Activated T-helper 2 cell treated with anti-CD3 and anti-CD28 coated beads, Interferon-gamma antibody, Interleukin-2, Interleukin-4, amounts not matched to agents 10 μg/mL and 5 μg/mL and 100 μg/mL, durations not matched to agents 14 hours and 24 hours and 36 hours (primary cell): ENCODE data around the gene ASB3. TPM values are rescaled to one million over a fixed set of nuclear protein-coding genes. Genes with fewer than 3 reads are reported as not detected.
"Not testable (repeated sequence)": the region's sequence is repeated elsewhere in the genome, so short reads cannot be mapped to it uniquely, and the experiment has no call there.

Experiments
- DNase-seq: peaks from one replicate; pipeline ENCODE4 v3.0.0; 2021; ENCODE audit warnings: low spot score
- H3K27ac Mint-ChIP-seq: one replicate; pipeline ENCODE4 v1.8.0; 2021; ENCODE audit warnings: mixed read lengths
- H3K27me3 Mint-ChIP-seq: one replicate; pipeline ENCODE4 v1.8.0; 2021; ENCODE audit warnings: low read depth, mixed read lengths
- H3K36me3 Mint-ChIP-seq: one replicate; pipeline ENCODE4 v1.8.0; 2021; ENCODE audit warnings: low read depth, mixed read lengths
- H3K4me1 Mint-ChIP-seq: one replicate; pipeline ENCODE4 v1.8.0; 2021; ENCODE audit warnings: low read depth, mixed read lengths
- H3K4me3 Mint-ChIP-seq: one replicate; pipeline ENCODE4 v1.8.0; 2021; ENCODE audit warnings: low read depth, mild to moderate bottlenecking, moderate library complexity, mixed read lengths
- H3K9me3 Mint-ChIP-seq: one replicate; pipeline ENCODE4 v1.8.0; 2021; ENCODE audit warnings: mixed read lengths
- intact Hi-C: fragments of 100-400 bp; cut with micrococcal nuclease; formaldehyde crosslinking; loops from one replicate; pipeline ENCODE4 v1.15.1; 2023
- total RNA-seq: library from RNA; stranded (reverse); gene quantifications from 2 replicates; pipeline ENCODE4 v1.2.3, GENCODE V29; 2022

The ASB3 gene
- total RNA-seq, 1 donor from 2014 or later = 26.4 TPM

DNA sequence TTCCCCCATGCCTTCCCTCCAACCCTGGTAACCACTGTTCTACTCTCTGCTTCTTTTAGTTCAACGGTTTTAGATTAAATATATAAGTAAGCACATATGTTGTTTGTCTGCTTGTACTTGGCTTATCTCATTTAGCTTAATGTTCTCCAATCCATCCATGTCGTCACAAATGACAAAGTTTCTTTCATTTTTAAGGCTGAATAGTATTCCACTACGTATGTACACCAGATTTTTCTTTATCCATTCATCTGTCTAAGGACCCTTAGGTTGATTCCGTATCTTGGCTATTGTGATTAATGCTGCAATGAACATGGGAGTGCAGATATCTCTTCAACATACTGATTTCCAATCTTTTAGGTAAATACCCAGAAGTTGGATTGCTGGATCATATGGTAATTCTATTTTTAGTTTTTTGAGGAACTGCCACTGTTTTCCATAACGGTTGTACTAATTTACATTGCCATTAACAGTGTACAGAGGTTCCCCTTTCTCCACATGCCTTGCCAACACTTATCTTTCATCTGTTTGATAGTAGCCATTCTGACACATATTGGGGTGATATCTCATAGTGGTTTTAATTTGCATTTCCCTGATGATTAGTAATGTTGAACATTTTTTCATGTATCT lies 8.1 kb downstream of the ASB3 start:
- no peak overlapping the region for H3K4me3 Mint-ChIP-seq
- H3K27ac Mint-ChIP-seq = no peak overlapping the region
- intact Hi-C loops = no loop called here
- no peak for DNase-seq
- H3K27me3 Mint-ChIP-seq = no peaks in the 10 kb centered on the region
- H3K36me3 Mint-ChIP-seq = peaks cover 52% of the 10 kb centered on the region
- H3K4me1 Mint-ChIP-seq = peaks cover 15% of the 10 kb centered on the region
- no peaks in the 10 kb centered on the region for H3K9me3 Mint-ChIP-seq

DNA sequence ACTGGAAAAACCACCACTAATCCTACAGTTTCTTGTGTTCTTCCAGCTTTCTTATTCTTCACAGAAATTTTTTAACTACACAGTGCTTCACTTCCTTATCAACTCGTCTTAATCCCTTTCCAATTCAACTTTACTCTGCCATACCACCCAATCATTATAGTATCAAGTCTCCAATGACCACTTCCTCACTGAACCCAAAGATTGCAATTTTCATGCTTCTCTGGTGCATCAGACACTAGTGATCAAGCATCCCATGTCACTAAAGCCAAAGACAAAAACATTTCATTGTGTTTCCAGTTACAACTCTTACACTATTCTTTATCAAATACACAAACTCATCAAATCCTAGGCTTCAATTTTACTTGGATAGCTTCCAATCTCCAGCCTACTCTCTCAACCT lies 9.6 kb downstream of the ASB3 start:
- no peaks in the 10 kb centered on the region for H3K27me3 Mint-ChIP-seq
- peaks cover 56% of the 10 kb centered on the region for H3K36me3 Mint-ChIP-seq
- H3K9me3 Mint-ChIP-seq = no peaks in the 10 kb centered on the region
- H3K4me3 Mint-ChIP-seq = no peak overlapping the region
- peak overlapping the region; percentile 42 for H3K27ac Mint-ChIP-seq
- intact Hi-C loops = no loop called here
- DNase-seq = no peak
- H3K4me1 Mint-ChIP-seq = peaks cover 13% of the 10 kb centered on the region

DNA sequence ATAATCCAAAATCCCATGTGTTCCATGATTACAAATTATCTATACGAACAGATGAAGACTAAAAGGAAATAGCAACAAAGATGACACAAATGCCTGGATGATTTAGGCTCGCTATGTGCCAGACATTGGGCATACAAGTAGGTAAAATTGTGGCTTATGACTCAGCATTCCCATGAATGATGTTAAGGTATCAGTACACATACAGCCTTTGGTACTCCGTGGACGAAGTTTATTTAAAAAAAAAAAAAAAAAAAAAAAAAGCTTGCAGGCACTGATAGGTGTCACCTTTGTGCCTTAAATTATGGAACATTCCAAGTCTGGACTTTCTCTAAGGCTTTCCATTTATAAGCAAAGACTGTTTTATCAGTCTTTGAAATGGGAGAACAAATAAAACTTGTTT lies 16.5 kb downstream of the ASB3 start:
- H3K4me3 Mint-ChIP-seq = no peak overlapping the region
- H3K36me3 Mint-ChIP-seq = peaks cover 44% of the 10 kb centered on the region
- no peak for DNase-seq
- no peaks in the 10 kb centered on the region for H3K27me3 Mint-ChIP-seq
- peaks cover 26% of the 10 kb centered on the region for H3K4me1 Mint-ChIP-seq
- H3K27ac Mint-ChIP-seq = peak overlapping the region; percentile 11
- H3K9me3 Mint-ChIP-seq = no peaks in the 10 kb centered on the region
- intact Hi-C loops = no loop called here

DNA sequence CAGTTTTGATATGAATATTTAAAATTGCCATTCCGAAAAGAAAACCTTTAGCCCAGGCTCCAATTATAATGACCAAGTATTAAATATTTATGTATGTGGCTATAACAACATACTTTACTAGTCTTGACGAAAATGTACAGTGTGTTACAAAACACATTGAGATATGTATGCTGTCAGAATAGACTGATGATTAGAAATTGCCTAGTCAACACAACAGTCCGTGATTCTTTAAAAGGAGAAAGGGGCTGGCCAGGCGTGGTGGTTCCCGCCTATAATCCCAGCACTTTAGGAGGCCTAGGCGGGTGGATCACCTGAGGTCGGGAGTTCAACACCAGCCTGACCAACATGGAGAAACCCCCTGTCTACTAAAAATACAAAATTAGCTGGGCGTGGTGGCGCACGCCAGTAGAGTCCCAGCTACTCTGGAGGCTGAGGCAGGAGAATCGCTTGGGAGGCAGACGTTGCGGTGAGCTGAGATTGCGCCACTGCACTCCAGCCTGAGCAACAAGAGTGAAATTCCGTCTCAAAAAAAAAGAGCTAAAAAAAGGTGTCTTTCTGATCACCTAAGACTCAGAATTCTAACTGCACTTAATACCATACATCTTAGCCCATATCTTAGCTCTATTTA lies 17.3 kb downstream of the ASB3 start:
- Mint-ChIP-seq H3K9me3 (no peaks in the 10 kb centered on the region), H3K27ac (peak overlapping the region; percentile 11), H3K4me3 (peak overlapping the region; percentile 5), H3K27me3 (no peaks in the 10 kb centered on the region), H3K36me3 (peaks cover 50% of the 10 kb centered on the region), H3K4me1 (peaks cover 26% of the 10 kb centered on the region)
- no peak for DNase-seq
- intact Hi-C loops = loop anchor here (10.0 kb wide), 1 partner anchor 1465 kb away; the partner anchor contains the start of genes CLHC1 and RPS27A

DNA sequence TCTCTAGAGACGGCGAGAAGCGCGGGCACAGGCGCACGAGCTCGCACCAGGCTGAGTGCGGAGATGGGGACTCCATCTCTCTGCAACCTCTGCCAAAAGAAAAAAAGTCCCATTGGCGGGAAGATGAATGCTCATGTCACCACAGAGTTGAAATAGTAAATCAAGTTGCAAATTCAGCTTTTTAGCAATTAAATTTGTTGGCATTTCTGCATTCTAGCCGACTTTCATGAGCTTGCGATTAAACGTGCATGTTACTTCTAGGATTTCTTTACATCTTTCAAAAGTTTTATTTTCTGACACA lies 18.6 kb downstream of the ASB3 start:
- peak overlapping the region; percentile 95 for H3K27ac Mint-ChIP-seq
- no peak for DNase-seq
- H3K27me3 Mint-ChIP-seq = no peaks in the 10 kb centered on the region
- peak overlapping the region; percentile 90 for H3K4me3 Mint-ChIP-seq
- H3K4me1 Mint-ChIP-seq = peaks cover 26% of the 10 kb centered on the region
- H3K9me3 Mint-ChIP-seq = no peaks in the 10 kb centered on the region
- intact Hi-C loops = loop anchor here (10.0 kb wide), 1 partner anchor 1467 kb away; the partner anchor contains the start of genes CLHC1 and RPS27A
- peaks cover 52% of the 10 kb centered on the region for H3K36me3 Mint-ChIP-seq

DNA sequence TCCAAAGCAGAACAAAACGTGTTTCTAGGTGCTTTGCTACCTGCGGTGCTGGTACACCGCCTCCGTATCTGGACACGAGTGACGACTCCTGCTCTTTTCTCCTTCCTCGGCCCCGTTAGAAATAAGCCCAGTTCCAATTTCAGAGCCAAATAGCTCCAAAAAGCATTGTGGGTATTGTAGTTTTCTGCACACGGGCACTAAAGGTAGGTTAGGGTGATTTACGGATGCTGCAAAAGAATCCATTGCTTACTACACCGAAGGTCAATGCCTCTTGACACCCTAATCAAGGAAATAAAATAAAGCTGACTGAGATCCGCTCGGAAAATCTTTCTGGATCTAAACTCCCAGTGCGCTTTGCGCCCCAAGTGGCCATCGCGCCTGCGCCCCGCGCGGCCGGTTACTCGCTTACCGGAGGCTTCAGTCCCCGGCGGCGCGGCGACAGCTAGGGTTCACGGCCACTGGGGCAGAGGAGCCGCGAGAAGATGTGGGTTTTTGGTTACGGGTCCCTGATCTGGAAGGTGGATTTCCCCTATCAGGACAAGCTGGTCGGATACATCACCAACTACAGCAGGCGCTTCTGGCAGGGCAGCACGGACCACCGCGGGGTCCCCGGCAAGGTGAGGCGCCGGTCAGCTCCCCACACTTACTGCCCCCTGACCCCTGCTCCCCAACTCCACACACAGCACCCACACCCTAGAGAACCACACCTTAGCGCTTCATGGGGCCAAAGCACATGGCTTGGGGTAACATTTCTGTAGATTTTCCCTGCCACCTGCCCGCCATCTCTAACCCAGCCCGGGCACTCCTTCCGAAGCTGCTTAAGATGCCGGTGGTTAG lies 19.1 kb downstream of the ASB3 start, which contains the start of gene CHAC2:
CHAC2 (plus strand) TSS at position 400 of the 837 bp plus-strand sequence; CDS start at position 483, 83 bp downstream.
- Mint-ChIP-seq H3K27ac (peak within 1 kb of the TSS; percentile 95), H3K36me3 (peaks cover 54% of the 10 kb centered on the region), H3K4me3 (peak within 1 kb of the TSS; percentile 90), H3K9me3 (no peaks in the 10 kb centered on the region), H3K27me3 (no peaks in the 10 kb centered on the region), H3K4me1 (peaks cover 26% of the 10 kb centered on the region)
- intact Hi-C loops = loop anchor here (1.0 to 10.0 kb wide), 4 partner anchors 16 to 1467 kb away; partner anchors contain the start of genes CLHC1, ERLEC1 and RPS27A
- DNase-seq = peak; percentile 81

DNA sequence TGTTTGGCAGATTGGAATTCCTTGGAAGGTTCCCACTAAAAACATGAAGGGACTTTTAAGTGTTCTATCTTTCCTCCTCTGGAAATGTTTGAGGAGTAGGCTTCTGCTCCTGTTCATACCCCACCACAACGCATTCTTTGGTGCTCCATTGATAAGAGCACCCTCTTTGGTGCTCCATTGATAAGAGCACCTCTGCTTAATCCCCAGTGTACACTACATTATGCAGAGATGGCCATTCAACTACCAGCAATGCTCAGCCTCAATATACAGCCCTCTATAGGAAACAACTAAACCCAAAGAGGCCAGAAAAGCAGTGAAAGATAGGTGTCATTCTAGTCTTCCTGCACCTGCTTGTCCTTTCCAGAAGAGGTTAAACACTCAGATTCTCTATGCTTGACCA lies 21.0 kb downstream of the ASB3 start:
- Mint-ChIP-seq H3K4me3 (peak overlapping the region; percentile 30), H3K27me3 (no peaks in the 10 kb centered on the region), H3K4me1 (peaks cover 21% of the 10 kb centered on the region), H3K27ac (no peak overlapping the region), H3K9me3 (no peaks in the 10 kb centered on the region), H3K36me3 (peaks cover 48% of the 10 kb centered on the region)
- DNase-seq = no peak
- intact Hi-C loops = loop anchor here (10.0 kb wide), 1 partner anchor 1469 kb away; the partner anchor contains the start of genes CLHC1 and RPS27A

DNA sequence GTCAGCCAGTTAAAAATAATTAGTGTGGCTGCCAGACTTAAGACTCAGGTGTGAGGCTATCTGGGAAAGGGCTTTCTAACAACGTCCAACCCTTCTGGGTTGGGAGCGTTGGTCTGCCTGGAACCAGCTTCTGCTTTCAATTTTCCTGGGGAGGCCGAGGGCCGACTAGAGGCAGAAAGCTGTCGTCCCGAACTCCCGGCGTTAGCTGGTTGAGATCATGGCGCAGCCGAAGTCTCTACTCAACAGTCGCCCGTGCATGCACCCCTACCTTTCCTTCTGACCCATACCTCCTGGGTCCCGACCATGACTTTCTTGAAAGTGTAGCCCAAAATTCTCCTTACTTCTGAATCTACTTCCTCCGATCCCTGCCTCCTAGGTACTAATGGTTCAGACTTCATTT lies 29.5 kb downstream of the ASB3 start:
- DNase-seq, H3K27ac Mint-ChIP-seq, intact Hi-C loops, H3K27me3 Mint-ChIP-seq, H3K9me3 Mint-ChIP-seq, H3K4me3 Mint-ChIP-seq: not testable (repeated sequence)
- Mint-ChIP-seq H3K36me3 (peaks cover 28% of the 10 kb centered on the region), H3K4me1 (peaks cover 14% of the 10 kb centered on the region)

DNA sequence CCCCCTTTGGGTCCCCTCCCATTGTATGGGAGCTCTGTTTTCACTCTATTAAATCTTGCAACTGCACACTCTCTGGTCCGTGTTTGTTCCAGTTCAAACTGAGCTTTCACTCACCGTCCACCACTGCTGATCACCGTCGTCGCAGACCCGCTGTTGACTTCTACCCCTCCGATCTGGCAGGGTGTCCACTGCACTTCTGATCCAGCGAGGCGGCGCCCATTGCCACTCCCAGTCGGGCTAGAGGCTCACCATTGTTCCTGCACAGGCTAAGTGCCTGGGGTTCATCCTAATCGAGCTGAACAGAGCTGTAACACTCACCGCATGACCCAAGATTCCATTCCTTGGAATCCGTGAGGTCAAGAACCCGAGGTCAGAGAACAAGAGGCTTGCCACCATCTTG lies 30.1 kb downstream of the ASB3 start:
- no peak overlapping the region for H3K4me3 Mint-ChIP-seq
- no peak for DNase-seq
- no peaks in the 10 kb centered on the region for H3K9me3 Mint-ChIP-seq
- peaks cover 28% of the 10 kb centered on the region for H3K36me3 Mint-ChIP-seq
- H3K27me3 Mint-ChIP-seq = no peaks in the 10 kb centered on the region
- no peak overlapping the region for H3K27ac Mint-ChIP-seq
- peaks cover 19% of the 10 kb centered on the region for H3K4me1 Mint-ChIP-seq
- intact Hi-C loops = no loop called here

DNA sequence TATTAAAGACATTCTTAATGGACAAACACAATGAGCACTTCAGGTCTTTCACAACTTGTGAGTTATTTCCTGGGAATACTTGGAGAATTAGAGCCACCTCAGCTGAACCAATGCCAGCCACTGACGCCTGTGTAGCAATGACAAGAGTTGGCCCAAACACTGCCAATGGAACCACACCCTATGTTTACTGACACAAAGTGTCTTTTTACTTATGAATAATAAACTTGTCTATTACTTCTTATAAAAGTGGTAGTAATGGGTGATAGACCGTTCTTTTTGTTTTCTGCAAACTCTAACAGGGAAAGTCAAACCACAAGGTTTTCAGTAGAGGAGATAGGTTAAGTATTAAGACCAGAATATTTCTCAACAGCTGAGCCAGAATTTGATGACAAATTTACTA lies 31.6 kb downstream of the ASB3 start:
- Mint-ChIP-seq H3K4me1 (peaks cover 32% of the 10 kb centered on the region), H3K9me3 (no peaks in the 10 kb centered on the region), H3K27me3 (no peaks in the 10 kb centered on the region), H3K4me3 (no peak overlapping the region), H3K27ac (no peak overlapping the region), H3K36me3 (peaks cover 30% of the 10 kb centered on the region)
- DNase-seq = no peak
- intact Hi-C loops = no loop called here

DNA sequence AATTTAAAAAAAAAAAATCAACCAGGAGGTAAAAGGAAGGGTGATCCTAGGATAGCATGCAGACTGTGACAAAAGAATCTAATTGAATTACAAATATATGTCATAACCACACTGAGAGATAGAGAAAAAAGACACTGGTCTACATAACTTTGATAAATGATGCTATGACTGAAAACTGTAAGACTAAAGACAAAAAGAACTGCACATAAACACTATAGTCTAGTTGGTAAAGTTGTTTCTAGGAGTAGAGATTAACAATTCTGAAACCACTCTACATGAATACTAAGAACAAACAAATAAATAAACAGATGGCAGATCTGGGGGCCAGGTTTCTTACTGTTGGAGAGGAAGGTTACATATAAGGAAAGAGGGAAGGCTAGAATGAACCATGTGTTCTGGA lies 33.7 kb downstream of the ASB3 start:
- Mint-ChIP-seq H3K27ac (peak overlapping the region; percentile 51), H3K36me3 (peaks cover 42% of the 10 kb centered on the region)

DNA sequence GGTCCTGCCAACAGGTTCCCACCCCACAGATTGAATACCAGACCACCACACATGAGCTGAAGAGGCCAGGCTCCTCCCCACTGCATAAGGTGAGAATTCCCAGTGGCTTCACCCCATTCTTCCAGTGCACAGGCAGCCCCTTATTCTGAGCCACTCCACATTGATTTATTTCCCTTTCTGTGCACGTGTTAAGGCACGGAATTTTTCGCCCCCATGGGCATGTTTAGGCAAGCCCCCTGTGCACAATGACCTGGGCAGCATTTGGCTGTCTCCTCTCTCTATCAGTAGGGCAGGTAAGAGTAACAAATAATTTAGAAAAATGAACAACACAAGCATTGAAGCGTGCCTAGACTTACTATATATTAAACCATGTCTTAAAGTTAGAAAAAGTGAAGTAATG lies 34.4 kb downstream of the ASB3 start:
- intact Hi-C loops = no loop called here
- H3K4me1 Mint-ChIP-seq = peaks cover 36% of the 10 kb centered on the region
- no peaks in the 10 kb centered on the region for H3K27me3 Mint-ChIP-seq
- H3K36me3 Mint-ChIP-seq = peaks cover 41% of the 10 kb centered on the region
- H3K27ac Mint-ChIP-seq = peak overlapping the region; percentile 51
- no peak overlapping the region for H3K4me3 Mint-ChIP-seq
- DNase-seq = no peak
- no peaks in the 10 kb centered on the region for H3K9me3 Mint-ChIP-seq

More for the DNA sequence above, 33.7 kb downstream of the ASB3 start:
- intact Hi-C loops = no loop called here
- DNase-seq = no peak
- Mint-ChIP-seq H3K4me1 (peaks cover 36% of the 10 kb centered on the region), H3K9me3 (no peaks in the 10 kb centered on the region), H3K27me3 (no peaks in the 10 kb centered on the region), H3K4me3 (no peak overlapping the region)
